Endothelial cell of umbilical vein (primary cell): Measurements from ENCODE around the gene SUPT3H. TPM values are rescaled to one million over a fixed set of nuclear protein-coding genes. Genes with fewer than 3 reads are reported as not detected.

Experiments used
- BruUV-seq: library from RNA; stranded (reverse); fragments of 400-500 nt; replicated peaks from 2 replicates; lab custom pipeline; 2021; lab: Mats Ljungman, UMichigan
- CTCF ChIA-PET: fragments of 300-600, 350-600 bp; sonication (Branson Sonifier 250); formaldehyde crosslinking; loops from one replicate; lab custom pipeline; 2021; ENCODE audit warnings: antibody characterized with exemption, inconsistent platforms; lab: Charles Lee
- POLR2A ChIA-PET: fragments of 300-600, 350-600 bp; sonication (Branson Sonifier 250); formaldehyde crosslinking; loops from one replicate; lab custom pipeline; 2021; ENCODE audit warnings: antibody characterized with exemption, inconsistent platforms; lab: Charles Lee
- DNase-seq: peaks from one replicate; pipeline ENCODE4 v3.0.0-alpha.2; 2011; ENCODE audit warnings: low read depth, low spot score
- FAIRE-seq: peaks from 2 replicates; lab custom pipeline; 2011; peaks lifted over from hg19 to GRCh38; lab: Jason Lieb, UNC
- H2AFZ ChIP-seq: 2 replicates; pipeline ENCODE4 v1.6.0; 2012; ENCODE audit warnings: low read depth, low read length, control low read depth, inconsistent platforms
- H3K27ac ChIP-seq: 2 replicates; pipeline ENCODE4 v1.5.1; 2011; ENCODE audit warnings: low read depth, mild to moderate bottlenecking, control low read depth, low read length, moderate library complexity; ENCODE audit not compliant: insufficient read depth
- H3K27me3 ChIP-seq, 2 experiments: 2 replicates each; pipeline versions ENCODE4 v1.6.0 to v1.6.1; 2011; ENCODE audit warnings: low read length in 2 of 2, mixed read lengths in 1 of 2; ENCODE audit not compliant: control insufficient read depth in 2 of 2, insufficient read depth in 2 of 2
- H3K36me3 ChIP-seq, 2 experiments: 2 replicates in 1 of 2; 3 replicates in 1 of 2; pipeline ENCODE4 v1.5.1; 2011; ENCODE audit warnings: low read length in 2 of 2, mild to moderate bottlenecking in 1 of 2, moderate library complexity in 1 of 2; ENCODE audit not compliant: control insufficient read depth in 2 of 2, insufficient read depth in 2 of 2; ENCODE audit errors: extremely low read depth in 1 of 2
- H3K4me1 ChIP-seq: 3 replicates; pipeline ENCODE4 v1.5.1; 2011; ENCODE audit warnings: mild to moderate bottlenecking, low read length; ENCODE audit not compliant: control insufficient read depth, insufficient read depth; ENCODE audit errors: extremely low read depth
- H3K4me2 ChIP-seq: 2 replicates; pipeline ENCODE4 v1.6.1; 2011; ENCODE audit warnings: low read length, control low read depth, mixed read lengths; ENCODE audit not compliant: insufficient read depth
- H3K4me3 ChIP-seq, 3 experiments: fragments of 200-600 bp in 1 of 3; sonication (generic), shearing (Covaris generic) in 1 of 3; replicated peaks in 1 of 3; 2 replicates each; pipeline ENCODE4 v1.5.1; 2011 to 2016; ENCODE audit warnings: control low read depth in 3 of 3, low read length in 3 of 3, mild to moderate bottlenecking in 2 of 3, inconsistent platforms in 1 of 3, low read depth in 1 of 3, moderate library complexity in 1 of 3; ENCODE audit not compliant: insufficient read depth in 1 of 3
- H3K79me2 ChIP-seq: 2 replicates; pipeline ENCODE4 v1.6.0; 2012; ENCODE audit warnings: low read length, inconsistent platforms; ENCODE audit not compliant: control insufficient read depth, insufficient read depth
- H3K9ac ChIP-seq: replicated peaks from 2 replicates; pipeline ENCODE3; 2011; ENCODE audit warnings: low read length, control low read depth; ENCODE audit not compliant: insufficient read depth; ENCODE audit errors: extremely low read depth
- H3K9me1 ChIP-seq: replicated peaks from 3 replicates; pipeline ENCODE4 v1.6.0; 2011; ENCODE audit warnings: mild to moderate bottlenecking, low read length; ENCODE audit not compliant: control insufficient read depth, insufficient read depth; ENCODE audit errors: extremely low read depth
- H3K9me3 ChIP-seq: replicated peaks from 2 replicates; pipeline ENCODE4 v1.5.1; 2012; ENCODE audit warnings: low read length, inconsistent platforms; ENCODE audit not compliant: control insufficient read depth, insufficient read depth
- H4K20me1 ChIP-seq: replicated peaks from 2 replicates; pipeline ENCODE3; 2011; ENCODE audit warnings: mild to moderate bottlenecking, low read length; ENCODE audit not compliant: control insufficient read depth, insufficient read depth; ENCODE audit errors: extremely low read depth
- EZH2 ChIP-seq: IDR thresholded peaks from 2 replicates; pipeline ENCODE4 v1.6.1; 2012; ENCODE audit warnings: borderline replicate concordance, low read depth, mild to moderate bottlenecking, moderate library complexity, low read length, inconsistent platforms; ENCODE audit not compliant: severe bottlenecking
- FOS ChIP-seq: IDR thresholded peaks from 2 replicates; pipeline ENCODE4 v1.6.1; 2011; ENCODE audit warnings: mild to moderate bottlenecking, low read length, moderate library complexity, borderline replicate concordance; ENCODE audit not compliant: insufficient read depth
- GATA2 ChIP-seq: IDR thresholded peaks from 2 replicates; pipeline ENCODE4 v1.7.0; 2011; ENCODE audit warnings: low read depth, mild to moderate bottlenecking, moderate library complexity, mixed read lengths, low read length; ENCODE audit not compliant: insufficient read length, insufficient read depth
- JUN ChIP-seq: IDR thresholded peaks from 2 replicates; pipeline ENCODE4 v1.6.1; 2011; ENCODE audit warnings: borderline replicate concordance, low read depth; ENCODE audit not compliant: insufficient read length, insufficient read depth
- MYC ChIP-seq: IDR thresholded peaks from one replicate; pipeline ENCODE4 v1.6.1; 2011; ENCODE audit warnings: mild to moderate bottlenecking, low read depth, low read length
- POLR2A ChIP-seq: IDR thresholded peaks from 2 replicates; pipeline ENCODE4 v1.6.1; 2012; ENCODE audit warnings: low read depth, mild to moderate bottlenecking, control low read depth, low read length
- POLR2AphosphoS5 ChIP-seq: IDR thresholded peaks from 2 replicates; pipeline ENCODE4 v1.6.1; 2012; ENCODE audit warnings: low read depth, mild to moderate bottlenecking, control low read depth, low read length, moderate library complexity; ENCODE audit not compliant: insufficient read depth
- dilution Hi-C: fragments of 300-500 bp; cut with MboI; formaldehyde crosslinking; loops from one replicate; pipeline ENCODE4 v1.15.0; 2019; ENCODE audit warnings: low sequenced_read_pairs; ENCODE audit not compliant: extremely low pct_ligation_motif_present
- intact Hi-C: fragments of 100-400 bp; cut with micrococcal nuclease; formaldehyde crosslinking; loops from one replicate; pipeline ENCODE4 v1.10.0; 2022
- polyA plus RNA-seq, 4 experiments: library from polyadenylated mRNA; depleted of rRNA in 3 of 4; stranded (reverse) in 3 of 4; unstranded in 1 of 4; fragments of >200 nt; gene quantifications; 2 replicates each; pipeline versions ENCODE4 v1.2.1 to v1.2.3, GENCODE V29; 2011 to 2012; ENCODE audit warnings: missing spikeins in 1 of 4
- total RNA-seq: library from RNA; stranded (reverse); gene quantifications from 2 replicates; pipeline ENCODE4 v1.2.3, GENCODE V29; 2021
- TF ChIP-seq, protein P1 (sequence below): IDR thresholded peaks from 2 replicates; pipeline ENCODE4 v1.6.1; 2011; ENCODE audit not compliant: insufficient read depth, insufficient read length
- TF ChIP-seq, protein P2 (sequence below), 2 donors: IDR thresholded peaks; 1 replicate in 1 of 2; 2 replicates in 1 of 2; pipeline ENCODE4 v1.5.1; 2011; ENCODE audit warnings: low read length in 2 of 2, mild to moderate bottlenecking in 2 of 2, moderate library complexity in 2 of 2, control low read depth in 1 of 2, inconsistent platforms in 1 of 2, low read depth in 1 of 2; ENCODE audit not compliant: insufficient read depth in 1 of 2; ENCODE audit errors: extremely low read depth in 1 of 2

The SUPT3H gene
- total and polyA plus RNA-seq, 2 donors (not counting 3 experiments of a cell fraction or from before 2014, with no cell fraction given): 8.3 to 9.8 TPM

DNA sequence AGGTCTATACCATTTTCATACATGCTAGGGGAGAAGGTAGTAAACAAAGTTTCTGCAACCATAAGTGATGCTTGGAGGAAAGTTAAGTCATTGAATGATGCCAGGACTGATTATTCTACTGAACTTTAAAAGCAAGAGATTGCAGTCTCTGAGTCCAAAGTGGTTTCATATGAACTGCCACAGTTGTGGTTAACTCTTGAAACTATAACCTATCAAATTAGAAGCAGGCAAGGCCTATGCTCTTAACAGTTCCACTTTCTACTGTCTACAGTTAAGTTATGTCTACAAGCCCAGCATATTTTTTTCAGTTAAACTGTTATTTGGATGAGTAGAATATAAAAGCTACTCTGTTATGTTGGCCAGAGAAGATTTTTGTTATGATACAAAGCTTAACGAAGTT, 376.1 kb downstream of the SUPT3H start:
- no peak overlapping the region for H3K9ac ChIP-seq
- FAIRE-seq (no peak), DNase-seq (no peak)
- no peaks in the 10 kb centered on the region for H3K9me3 ChIP-seq
- BruUV-seq: no TSS peak
- H3K4me2 ChIP-seq: no peak overlapping the region
- no peak for TF ChIP-seq MYC
- H3K9me1 ChIP-seq: no peaks in the 10 kb centered on the region
- H3K27me3 ChIP-seq: no peaks in the 10 kb centered on the region
- dilution Hi-C loops: no loop called here
- no peak overlapping the region for H2AFZ ChIP-seq
- H3K4me3 ChIP-seq: no peak overlapping the region
- no peaks in the 10 kb centered on the region for H3K79me2 ChIP-seq
- intact Hi-C loops: no loop called here
- H3K4me1 ChIP-seq: no peaks in the 10 kb centered on the region
- ChIA-PET POLR2A (no interaction called here), CTCF (interaction anchor here (1.4 to 2.1 kb wide), 2 partner anchors 18 to 526 kb away, joined by 3 to 8 read pairs; no protein-coding TSS in a partner anchor)
- H3K27ac ChIP-seq: no peak overlapping the region
- no peaks in the 10 kb centered on the region for H3K36me3 ChIP-seq
- H4K20me1 ChIP-seq: no peaks in the 10 kb centered on the region

DNA sequence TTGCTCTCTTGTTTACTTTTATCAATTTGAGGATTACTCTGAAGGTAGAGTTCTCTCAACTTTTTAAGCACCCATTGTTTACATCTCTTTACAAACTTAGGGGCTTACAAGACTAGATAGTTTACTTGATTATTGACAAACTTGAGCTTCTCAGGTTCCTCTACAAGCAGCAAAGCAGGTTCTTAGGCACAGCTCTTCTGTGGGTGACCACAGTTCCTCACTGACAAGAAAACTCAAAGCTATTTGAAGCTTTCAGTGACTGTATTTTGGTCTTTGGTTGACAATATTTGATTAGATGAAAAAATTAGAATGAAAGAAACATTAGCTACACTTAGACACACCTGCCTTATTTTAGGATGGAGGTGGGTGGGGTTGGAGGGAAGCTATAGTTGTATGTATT, 376.9 kb downstream of the SUPT3H start:
- no peaks in the 10 kb centered on the region for H3K36me3 ChIP-seq
- H4K20me1 ChIP-seq: no peaks in the 10 kb centered on the region
- no peaks in the 10 kb centered on the region for H3K4me1 ChIP-seq
- POLR2A ChIA-PET: no interaction called here
- no peaks in the 10 kb centered on the region for H3K9me1 ChIP-seq
- H3K27me3 ChIP-seq: no peaks in the 10 kb centered on the region
- no peak for DNase-seq
- TF ChIP-seq POLR2A: no peak
- TF ChIP-seq JUN: no peak
- TF ChIP-seq EZH2: no peak
- TF ChIP-seq, protein P1, sequence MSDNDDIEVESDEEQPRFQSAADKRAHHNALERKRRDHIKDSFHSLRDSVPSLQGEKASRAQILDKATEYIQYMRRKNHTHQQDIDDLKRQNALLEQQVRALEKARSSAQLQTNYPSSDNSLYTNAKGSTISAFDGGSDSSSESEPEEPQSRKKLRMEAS: no peak
- no peak for TF ChIP-seq FOS
- no peak for TF ChIP-seq POLR2AphosphoS5
- TF ChIP-seq, protein P2, sequence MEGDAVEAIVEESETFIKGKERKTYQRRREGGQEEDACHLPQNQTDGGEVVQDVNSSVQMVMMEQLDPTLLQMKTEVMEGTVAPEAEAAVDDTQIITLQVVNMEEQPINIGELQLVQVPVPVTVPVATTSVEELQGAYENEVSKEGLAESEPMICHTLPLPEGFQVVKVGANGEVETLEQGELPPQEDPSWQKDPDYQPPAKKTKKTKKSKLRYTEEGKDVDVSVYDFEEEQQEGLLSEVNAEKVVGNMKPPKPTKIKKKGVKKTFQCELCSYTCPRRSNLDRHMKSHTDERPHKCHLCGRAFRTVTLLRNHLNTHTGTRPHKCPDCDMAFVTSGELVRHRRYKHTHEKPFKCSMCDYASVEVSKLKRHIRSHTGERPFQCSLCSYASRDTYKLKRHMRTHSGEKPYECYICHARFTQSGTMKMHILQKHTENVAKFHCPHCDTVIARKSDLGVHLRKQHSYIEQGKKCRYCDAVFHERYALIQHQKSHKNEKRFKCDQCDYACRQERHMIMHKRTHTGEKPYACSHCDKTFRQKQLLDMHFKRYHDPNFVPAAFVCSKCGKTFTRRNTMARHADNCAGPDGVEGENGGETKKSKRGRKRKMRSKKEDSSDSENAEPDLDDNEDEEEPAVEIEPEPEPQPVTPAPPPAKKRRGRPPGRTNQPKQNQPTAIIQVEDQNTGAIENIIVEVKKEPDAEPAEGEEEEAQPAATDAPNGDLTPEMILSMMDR (IDR thresholded peaks at IDR 0.05; ENCODE audit: extremely low read depth in 1 of 2, insufficient read depth in 1 of 2, low read depth in 1 of 2, low read length in 2 of 2): no peak
- no peak for TF ChIP-seq MYC
- TF ChIP-seq GATA2: no peak
- CTCF ChIA-PET: interaction anchor here (1.4 to 2.1 kb wide), 3 partner anchors 17 to 525 kb away, joined by 3 to 8 read pairs (median 3); no protein-coding TSS in a partner anchor
- intact Hi-C loops (no loop called here), dilution Hi-C loops (no loop called here)
- no TSS peak for BruUV-seq
- no peak overlapping the region for H2AFZ ChIP-seq
- no peak overlapping the region for H3K9ac ChIP-seq
- no peak overlapping the region for H3K4me2 ChIP-seq
- H3K4me3 ChIP-seq: no peak overlapping the region
- no peaks in the 10 kb centered on the region for H3K79me2 ChIP-seq
- no peaks in the 10 kb centered on the region for H3K9me3 ChIP-seq
- FAIRE-seq: no peak
- no peak overlapping the region for H3K27ac ChIP-seq
